K562 (cell line): ENCODE results near the gene CRELD2. TPM values are rescaled to one million over a fixed set of nuclear protein-coding genes. Genes with fewer than 3 reads are reported as not detected.

ENCODE experiments used
- ATAC-seq: fragments of 200-7000 bp; cut with Tn5 transposase; 3 replicates; pipeline ENCODE4 v1.9.1; 2020; ENCODE audit warnings: moderate library complexity
- BruUV-seq: library from RNA; stranded (reverse); fragments of 400-500 nt; replicated peaks from 2 replicates; lab custom pipeline; 2021; lab: Mats Ljungman, UMichigan
- CTCF ChIA-PET: fragments of 300-600 bp; formaldehyde crosslinking; extraction: SDS; loops from one replicate; lab custom pipeline; 2021; ENCODE audit warnings: low intra/inter-chr PET ratio; lab: Yijun Ruan, JAX
- POLR2A ChIA-PET: fragments of 300-600, 350-650 bp; sonication (Branson Sonifier 250); formaldehyde crosslinking; extraction: SDS; loops from one replicate; lab custom pipeline; 2021; ENCODE audit warnings: antibody characterized with exemption, inconsistent platforms; lab: Yijun Ruan, JAX
- DNase-seq, 4 experiments: peaks; one replicate each; pipeline versions ENCODE4 v3.0.0 to v3.0.0-alpha.2; 2011 to 2018; ENCODE audit warnings: low spot score in 3 of 4, mixed read lengths in 3 of 4; ENCODE audit errors: extremely low read depth in 1 of 4
- FAIRE-seq: peaks from 2 replicates; lab custom pipeline; 2011; peaks lifted over from hg19 to GRCh38; lab: Jason Lieb, UNC
- H2AFZ ChIP-seq: 2 replicates; pipeline ENCODE4 v1.6.0; 2011; ENCODE audit warnings: low read depth, low read length, control low read depth, inconsistent platforms
- H3K27ac ChIP-seq: fragments of 200-600 bp; 3 replicates; pipeline ENCODE4 v1.8.0; 2011; ENCODE audit warnings: low read depth, mild to moderate bottlenecking, control low read depth, inconsistent platforms, low read length, moderate library complexity, mixed read lengths; ENCODE audit errors: extremely low read depth
- H3K27me3 ChIP-seq, 2 experiments: fragments of 300-600 bp in 1 of 2; 2 replicates in 1 of 2; 3 replicates in 1 of 2; pipeline versions ENCODE4 v1.6.0 to v1.8.0; 2011; ENCODE audit warnings: inconsistent platforms in 2 of 2, low read length in 2 of 2, mild to moderate bottlenecking in 1 of 2, mixed read lengths in 1 of 2, moderate library complexity in 1 of 2; ENCODE audit not compliant: control insufficient read depth in 2 of 2, insufficient read depth in 2 of 2
- H3K36me3 ChIP-seq: fragments of 300-600 bp; 3 replicates; pipeline ENCODE4 v1.8.0; 2011; ENCODE audit warnings: mild to moderate bottlenecking, low read length, inconsistent platforms; ENCODE audit not compliant: control insufficient read depth, insufficient read depth
- H3K4me1 ChIP-seq, 2 experiments: fragments of 200-600 bp in 1 of 2; replicated peaks in 1 of 2; 2 replicates in 1 of 2; 3 replicates in 1 of 2; pipeline versions ENCODE4 v1.5.1 to v1.8.0; 2011; ENCODE audit warnings: inconsistent platforms in 2 of 2, low read length in 2 of 2, mild to moderate bottlenecking in 1 of 2, mixed read lengths in 1 of 2, moderate library complexity in 1 of 2; ENCODE audit not compliant: control insufficient read depth in 2 of 2, insufficient read depth in 2 of 2
- H3K4me2 ChIP-seq: 2 replicates; pipeline ENCODE4 v1.6.1; 2011; ENCODE audit warnings: low read length, control low read depth, inconsistent platforms, mixed read lengths; ENCODE audit not compliant: insufficient read depth
- H3K4me3 ChIP-seq: fragments of 200-600 bp; sonication (generic), shearing (Covaris generic); 2 replicates; pipeline ENCODE4 v1.5.1; 2016; ENCODE audit warnings: control low read depth, inconsistent platforms
- H3K79me2 ChIP-seq: fragments of 200-600 bp; 3 replicates; pipeline ENCODE4 v1.8.0; 2011; ENCODE audit warnings: low read length, inconsistent platforms; ENCODE audit not compliant: control insufficient read depth, insufficient read depth
- H3K9ac ChIP-seq, 2 experiments: 2 replicates each; pipeline versions ENCODE4 v1.6.0 to v1.6.1; 2011; ENCODE audit warnings: low read depth in 2 of 2, low read length in 2 of 2, control low read depth in 1 of 2, inconsistent platforms in 1 of 2, mild to moderate bottlenecking in 1 of 2, mixed read lengths in 1 of 2; ENCODE audit not compliant: insufficient read depth in 1 of 2
- H3K9me1 ChIP-seq: one replicate; pipeline ENCODE4 v1.6.0; 2011; ENCODE audit warnings: inconsistent platforms, mild to moderate bottlenecking, low read length, moderate library complexity; ENCODE audit not compliant: control insufficient read depth, insufficient read depth
- H3K9me3 ChIP-seq: replicated peaks from 2 replicates; pipeline ENCODE4 v1.5.1; 2011; ENCODE audit warnings: low read depth, low read length, inconsistent platforms; ENCODE audit not compliant: control insufficient read depth, insufficient read depth
- H4K20me1 ChIP-seq: replicated peaks from 2 replicates; pipeline ENCODE4 v1.6.1; 2011; ENCODE audit warnings: low read length, inconsistent platforms, mixed read lengths; ENCODE audit not compliant: control insufficient read depth, insufficient read depth
- CREM ChIP-seq: IDR thresholded peaks from 2 replicates; pipeline ENCODE4 v1.6.1; 2014; ENCODE audit warnings: antibody characterized with exemption, low read depth
- DACH1 ChIP-seq: fragments of 450-650 bp; IDR thresholded peaks from 2 replicates; pipeline ENCODE4 v1.6.1; 2018; ENCODE audit not compliant: partially characterized antibody
- DDX20 ChIP-seq: fragments of 450-650 bp; IDR thresholded peaks from 2 replicates; pipeline ENCODE4 v1.6.1; 2016; ENCODE audit warnings: missing genetic modification characterization, low read depth, mild to moderate bottlenecking, missing compliant biosample characterization, moderate library complexity
- DEAF1 ChIP-seq: fragments of 450-650 bp; formaldehyde crosslinking; IDR thresholded peaks from 2 replicates; pipeline ENCODE4 v1.4.0; 2020; ENCODE audit warnings: mild to moderate bottlenecking, moderate library complexity
- FOXO4 ChIP-seq: fragments of 450-650 bp; formaldehyde crosslinking; IDR thresholded peaks from 2 replicates; pipeline ENCODE4 v1.4.0; 2020; ENCODE audit warnings: mild to moderate bottlenecking, moderate library complexity
- GABPB2 ChIP-seq: fragments of 250-450 bp; sonication (Bioruptor Pico); conservative IDR thresholded peaks from 2 replicates; pipeline ENCODE4 v1.5.1; 2021; ENCODE audit warnings: mild to moderate bottlenecking
- HDGF ChIP-seq: fragments of 450-650 bp; IDR thresholded peaks from 2 replicates; pipeline ENCODE4 v1.6.1; 2016
- NBN ChIP-seq: fragments of 450-650 bp; IDR thresholded peaks from 2 replicates; pipeline ENCODE4 v1.6.1; 2016; ENCODE audit warnings: low read depth, mild to moderate bottlenecking
- NFRKB ChIP-seq: fragments of 450-650 bp; IDR thresholded peaks from 2 replicates; pipeline ENCODE4 v1.6.1; 2016; ENCODE audit warnings: low read depth
- POLR2B ChIP-seq: fragments of 450-650 bp; IDR thresholded peaks from 2 replicates; pipeline ENCODE4 v1.6.1; 2018; ENCODE audit warnings: low read depth; ENCODE audit not compliant: partially characterized antibody
- SIN3A ChIP-seq, 2 experiments: fragments of 150-350 bp in 1 of 2; IDR thresholded peaks; 2 replicates each; pipeline ENCODE4 v1.6.1; 2011 to 2016; ENCODE audit warnings: borderline replicate concordance in 2 of 2, low read depth in 2 of 2, low read length in 2 of 2, mild to moderate bottlenecking in 2 of 2, moderate library complexity in 2 of 2; ENCODE audit not compliant: control insufficient read depth in 1 of 2
- SREBF1 ChIP-seq: fragments of 150-350 bp; IDR thresholded peaks from 2 replicates; pipeline ENCODE4 v1.6.1; 2014; ENCODE audit warnings: antibody characterized with exemption, low read depth, low read length, borderline replicate concordance
- SRSF9 ChIP-seq: fragments of 200-400 bp; formaldehyde crosslinking; IDR thresholded peaks from 2 replicates; pipeline ENCODE4 v1.6.1; 2017; ENCODE audit warnings: low read depth, low read length, borderline replicate concordance
- STAG1 ChIP-seq: sonication (generic); formaldehyde crosslinking; IDR thresholded peaks from 2 replicates; pipeline ENCODE4 v1.5.0; 2020; ENCODE audit warnings: missing genetic modification reagents, borderline replicate concordance
- TFAP4 ChIP-seq: sonication (generic); formaldehyde crosslinking; IDR thresholded peaks from 2 replicates; pipeline ENCODE4 v1.8.0; 2022; ENCODE audit warnings: missing genetic modification reagents, mild to moderate bottlenecking, moderate library complexity, borderline replicate concordance
- ZFP1 ChIP-seq: fragments of 450-650 bp; formaldehyde crosslinking; IDR thresholded peaks from 2 replicates; pipeline ENCODE4 v1.4.0; 2020; ENCODE audit warnings: mild to moderate bottlenecking, mixed read lengths
- ZNF134 ChIP-seq: fragments of 250-450 bp; sonication (Bioruptor Pico); conservative IDR thresholded peaks from 2 replicates; pipeline ENCODE4 v1.4.0; 2020
- ZNF830 ChIP-seq: fragments of 250-450 bp; sonication (Bioruptor Pico); IDR thresholded peaks from 2 replicates; pipeline ENCODE4 v1.5.0; 2021; ENCODE audit warnings: mild to moderate bottlenecking
- WGBS: fragments of 100-300 bp; shearing (Covaris generic); methylation state at CpG from one replicate; pipeline ENCODE4 v1.1.6; 2016; ENCODE audit warnings: low coverage, mixed read lengths; ENCODE audit not compliant: insufficient coverage; ENCODE audit errors: missing lambda C conversion rate; 5-methylcytosine and 5-hydroxymethylcytosine counted together
- in situ Hi-C: fragments of 300-500 bp; cut with MboI; formaldehyde crosslinking; loops from 4 replicates; pipeline ENCODE4 v1.15.0; 2018; ENCODE audit warnings: inconsistent platforms, mixed read lengths
- intact Hi-C: fragments of 100-400 bp; cut with micrococcal nuclease; formaldehyde crosslinking; loops from 2 replicates; pipeline ENCODE4 v1.14.2; 2022
- polyA plus RNA-seq, 8 experiments: library from polyadenylated mRNA; depleted of rRNA in 4 of 8; stranded (reverse) in 5 of 8; unstranded in 3 of 8; fragments of >200 nt; fragmentation: Nextera tagmentation in 2 of 8; fragmentation: Illumina TruSeq in 1 of 8; extraction: Ambion mirVana in 2 of 8; extraction: Trizol in 1 of 8; gene quantifications; 2 replicates each; pipeline versions ENCODE4 v1.2.1 to v1.2.3, GENCODE V29; 2011 to 2014; ENCODE audit warnings: inconsistent platforms in 1 of 8, missing spikeins in 1 of 8
- total RNA-seq, 7 experiments: library from RNA; depleted of rRNA in 6 of 7; stranded (reverse); fragments of >200 nt in 6 of 7; fragmentation: Illumina TruSeq in 2 of 7; extraction: Trizol in 2 of 7; gene quantifications; 2 replicates each; pipeline versions ENCODE4 v1.2.1 to v1.2.3, GENCODE V29; 2011 to 2021; ENCODE audit warnings: low replicate concordance in 1 of 7

CRELD2 gene
- total and polyA plus RNA-seq, 9 of the 15 experiments (the other 6 are each of a cell fraction or from before 2014, with no cell fraction given) = 0.96 to 25.3 (median 8.8) TPM

GRCh38 chr22:49930596-49931412 lies 12.4 kb downstream of the CRELD2 start:
- in situ Hi-C loops = loop anchor here (5.0 kb wide), 2 partner anchors 61 to 101 kb away; no protein-coding TSS in a partner anchor
- H3K9ac ChIP-seq = peak overlapping the region in 1 of 2 experiments; percentile 41; a peak in 1 of 4 replicates
- peak in 2 of 4 experiments; percentile 37 to 67 for DNase-seq
- H3K4me1 ChIP-seq = peaks cover 15 to 51% of the 10 kb centered on the region in 2 experiments; a peak in 4 of 5 replicates
- H3K27me3 ChIP-seq = no peaks in the 10 kb centered on the region
- H3K4me3 ChIP-seq = no peak overlapping the region
- H3K36me3 ChIP-seq = no peaks in the 10 kb centered on the region
- H3K9me1 ChIP-seq = no peaks in the 10 kb centered on the region
- no TSS peak for BruUV-seq
- peak; percentile 61 for ATAC-seq
- no peaks in the 10 kb centered on the region for H3K79me2 ChIP-seq
- CTCF ChIA-PET = interaction anchor here (0.8 to 3.4 kb wide), 4 partner anchors 80 to 163 kb away, joined by 3 to 37 read pairs (median 8); partner anchors contain the start of gene IL17REL
- POLR2A ChIA-PET = interaction anchor here (0.6 to 1.3 kb wide), 5 partner anchors 17 to 285 kb away, joined by 3 to 5 read pairs (median 3); no protein-coding TSS in a partner anchor
- peak overlapping the region; percentile 51; the same call in 1 of the 2 replicates for H2AFZ ChIP-seq
- H3K9me3 ChIP-seq = no peaks in the 10 kb centered on the region
- 2% methylated on average over 8 of the region's 14 CpGs for WGBS
- intact Hi-C loops = loop anchor here (5.0 kb wide), 1 partner anchor 41 kb away; no protein-coding TSS in a partner anchor
- no peak overlapping the region for H3K27ac ChIP-seq
- FAIRE-seq = peak; percentile 74
- no peak overlapping the region; the same call in 1 of the 2 replicates for H3K4me2 ChIP-seq
- no peaks in the 10 kb centered on the region for H4K20me1 ChIP-seq
- TF ChIP-seq DDX20 (no peak), HDGF (no peak), ZNF134 (no peak), CREM (0 out of 2 replicates have a peak, but pooled peaks have one; percentile 24), POLR2B (no peak), FOXO4 (CRISPR knock-in tag) (no peak), NBN (no peak), DEAF1 (0 out of 2 replicates have a peak, but pooled peaks have one; percentile 32), ZNF830 (CRISPR knock-in tag) (no peak), NFRKB (no peak), DACH1 (peak; percentile 41), ZFP1 (no peak), SREBF1 (no peak), GABPB2 (CRISPR knock-in tag) (no peak), TFAP4 (peak; percentile 54), STAG1 (peak; percentile 35; the same call in 1 of the 2 replicates), SRSF9 (no peak), SIN3A (IDR thresholded peaks at IDR 0.05; ENCODE audit: borderline replicate concordance in 2 of 2, control insufficient read depth in 1 of 2, low read depth in 2 of 2, low read length in 2 of 2) (no peak)
